PC-9 (cell line): ENCODE data around the gene PTPRT.

ENCODE experiments used
- CTCF ChIP-seq: fragments of 200-600 bp; sonication (generic); conservative IDR thresholded peaks from 2 replicates; pipeline ENCODE4 v1.6.1; 2017; ENCODE audit warnings: mixed run types, antibody characterized with exemption, mild to moderate bottlenecking, moderate library complexity
- EZH2 ChIP-seq: fragments of 200-600 bp; sonication (generic); IDR thresholded peaks from 2 replicates; pipeline ENCODE4 v1.8.0; 2017; ENCODE audit warnings: antibody characterized with exemption, low read depth

- TF ChIP-seq CTCF (no peak), EZH2 (no peak)
Measured at GRCh38 chr20:42985628-42986027, 204.1 kb downstream of the PTPRT start.
